ENCODE results near the gene RNF39.

RNF39 gene

DNA sequence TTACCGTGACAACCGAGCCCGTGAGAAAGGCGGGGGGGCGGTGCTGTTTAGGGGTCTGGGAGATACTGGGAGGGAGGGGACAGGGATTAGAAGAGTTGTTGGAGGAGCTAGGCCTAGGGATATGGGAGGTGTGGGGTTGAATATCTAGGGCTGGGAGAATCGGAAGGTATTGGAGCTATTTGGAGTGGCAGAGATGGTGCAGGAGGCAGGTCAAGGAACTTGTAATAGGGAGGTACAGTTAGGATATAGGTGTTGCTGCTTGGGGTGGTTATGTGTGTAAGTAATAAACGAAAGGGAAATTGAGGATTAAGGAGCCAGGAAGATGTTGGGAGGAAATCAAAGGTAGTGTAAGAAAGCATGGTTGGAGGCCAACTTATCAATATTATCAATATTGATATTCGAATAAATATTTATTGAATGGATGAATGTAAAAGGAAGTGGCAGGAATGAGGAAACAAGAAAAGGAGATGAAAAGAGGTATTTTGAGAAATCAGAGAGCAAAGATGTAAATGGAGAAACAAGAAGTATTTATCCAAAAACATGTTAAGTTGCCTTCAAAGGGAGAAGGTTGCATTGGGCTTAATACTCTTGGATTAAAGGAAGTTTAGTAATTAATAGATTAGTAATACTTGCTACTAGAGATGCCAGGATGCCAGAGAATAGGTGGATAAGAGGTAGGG lies 8.0 kb downstream of the RNF39 start:
- Histone ChIP-seq H3K9me3 (replicated peaks; ENCODE audit: low read length) (no peaks in the 10 kb centered on the region), H3K27me3 (ENCODE audit: control insufficient read depth, insufficient read depth, low read length) (peaks cover 13% of the 10 kb centered on the region), H3K36me3 (ENCODE audit: insufficient read depth, low read length) (peaks cover 23% of the 10 kb centered on the region), H3K4me3 (ENCODE audit: low read length) (peak overlapping the region; percentile 75), H3K9ac (ENCODE audit: low read depth, low read length) (peak overlapping the region; percentile 86), H3K4me2 (ENCODE audit: low read length) (peak overlapping the region; percentile 80), H3K4me1 (ENCODE audit: control insufficient read depth, insufficient read depth, low read length) (peaks cover 17% of the 10 kb centered on the region)

DNA sequence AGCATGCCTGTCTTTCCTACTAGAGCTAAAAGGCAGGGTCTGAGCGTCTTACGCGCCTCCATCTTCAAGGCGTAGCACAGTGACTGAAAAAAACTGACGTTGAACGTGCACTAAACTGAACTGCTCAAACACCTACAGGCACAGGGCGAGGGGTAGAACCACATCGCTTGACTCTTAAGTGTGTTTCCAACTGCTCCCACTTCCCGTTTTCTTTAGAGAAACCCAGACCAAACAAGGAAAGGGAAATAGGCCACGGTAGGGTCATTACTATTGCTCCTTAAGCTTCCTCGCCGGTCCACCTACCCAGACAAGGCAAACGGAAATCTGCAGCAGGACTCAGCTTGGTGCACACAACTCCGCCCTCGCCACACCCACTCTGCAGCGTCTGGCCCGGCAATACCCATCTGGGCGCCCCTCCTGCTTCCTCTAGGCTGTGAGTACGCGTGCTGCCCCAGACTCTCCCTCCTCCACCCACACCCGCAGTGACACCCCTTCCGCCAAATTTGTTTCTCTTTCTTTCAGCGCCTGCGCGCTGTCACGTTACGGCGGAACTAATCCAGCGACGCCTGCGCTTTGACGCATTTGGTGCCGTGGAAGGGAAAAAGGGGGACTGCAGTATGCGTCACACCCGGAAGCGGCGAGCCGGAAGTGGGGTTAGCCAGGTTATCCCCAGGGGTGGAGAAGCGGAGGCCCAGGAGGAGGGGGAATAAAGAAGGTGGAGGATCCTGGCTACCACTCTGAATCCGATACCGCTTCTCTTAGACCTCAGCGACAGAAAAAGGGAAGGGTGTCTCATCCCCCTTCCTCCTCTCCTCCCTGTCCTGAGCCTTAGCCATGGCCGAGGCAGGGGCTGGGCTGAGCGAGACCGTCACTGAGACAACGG lies 8.8 kb downstream of the RNF39 start, which contains the start of gene PPP1R11:
PPP1R11 (plus strand) TSS at position 622 of the 883 bp plus-strand sequence; CDS start at position 835, 213 bp downstream.
- Histone ChIP-seq H3K4me2 (ENCODE audit: low read length) (peak within 1 kb of the TSS; percentile 89), H3K9me3 (replicated peaks; ENCODE audit: low read length) (no peaks in the 10 kb centered on the region), H3K4me3 (ENCODE audit: low read length) (peak within 1 kb of the TSS; percentile 75), H3K4me1 (ENCODE audit: control insufficient read depth, insufficient read depth, low read length) (peaks cover 22% of the 10 kb centered on the region), H3K27me3 (ENCODE audit: control insufficient read depth, insufficient read depth, low read length) (peaks cover 5% of the 10 kb centered on the region), H3K36me3 (ENCODE audit: insufficient read depth, low read length) (peaks cover 23% of the 10 kb centered on the region), H3K9ac (ENCODE audit: low read depth, low read length) (peak within 1 kb of the TSS; percentile 86)

DNA sequence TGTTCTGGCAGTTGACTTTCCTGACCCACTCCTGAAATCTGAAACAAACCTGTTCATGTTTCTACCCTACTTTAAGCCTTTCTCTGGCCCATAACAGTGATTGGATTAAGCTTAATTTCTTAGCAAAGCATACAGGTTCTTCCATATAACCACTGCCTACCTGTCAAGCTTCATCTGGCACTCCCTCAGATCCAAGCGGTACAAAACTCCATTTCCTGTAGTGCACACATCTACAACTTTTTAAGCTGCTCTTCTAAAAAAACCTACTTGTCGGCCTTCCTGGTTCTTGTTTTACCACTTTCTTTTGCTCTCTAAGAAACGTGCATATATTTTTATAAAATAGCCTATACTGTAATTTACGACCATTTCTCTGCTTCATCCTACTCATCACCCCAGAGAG lies 9.5 kb downstream of the RNF39 start:
- H3K9me3 ChIP-seq (replicated peaks; ENCODE audit: low read length): no peaks in the 10 kb centered on the region
- H3K4me1 ChIP-seq (ENCODE audit: control insufficient read depth, insufficient read depth, low read length): peaks cover 22% of the 10 kb centered on the region
- H3K4me2 ChIP-seq (ENCODE audit: low read length): peak overlapping the region; percentile 89
- no peaks in the 10 kb centered on the region for H3K27me3 ChIP-seq (ENCODE audit: control insufficient read depth, insufficient read depth, low read length)
- peak overlapping the region; percentile 75 for H3K4me3 ChIP-seq (ENCODE audit: low read length)
- H3K36me3 ChIP-seq (ENCODE audit: insufficient read depth, low read length): peaks cover 23% of the 10 kb centered on the region
- H3K9ac ChIP-seq (ENCODE audit: low read depth, low read length): peak overlapping the region; percentile 75

DNA sequence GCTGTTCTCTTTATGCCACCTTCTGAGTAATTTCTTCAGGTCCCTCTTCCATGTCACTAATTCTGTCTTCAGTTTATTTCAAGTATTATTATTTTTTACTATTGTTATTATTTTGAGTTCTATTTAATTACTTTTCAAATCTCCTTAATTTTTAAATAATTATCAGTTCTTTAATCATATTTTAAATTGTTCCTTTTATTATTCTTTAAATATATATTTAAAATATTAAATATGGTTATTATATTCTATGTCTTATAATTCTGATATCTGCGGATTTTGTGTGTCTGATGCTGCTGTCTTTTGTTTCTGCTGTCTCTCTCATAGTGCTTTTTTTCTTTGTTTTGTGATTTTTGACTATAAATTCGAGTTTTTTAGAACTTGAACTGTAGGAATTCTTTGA lies 12.3 kb downstream of the RNF39 start:
- H3K4me1 ChIP-seq (ENCODE audit: control insufficient read depth, insufficient read depth, low read length): peaks cover 28% of the 10 kb centered on the region
- H3K9me3 ChIP-seq (replicated peaks; ENCODE audit: low read length): no peaks in the 10 kb centered on the region
- no peaks in the 10 kb centered on the region for H3K27me3 ChIP-seq (ENCODE audit: control insufficient read depth, insufficient read depth, low read length)
- H3K4me3 ChIP-seq (ENCODE audit: low read length): no peak overlapping the region
- H3K9ac ChIP-seq (ENCODE audit: low read depth, low read length): no peak overlapping the region
- H3K36me3 ChIP-seq (ENCODE audit: insufficient read depth, low read length): peaks cover 9% of the 10 kb centered on the region
- H3K4me2 ChIP-seq (ENCODE audit: low read length): no peak overlapping the region

DNA sequence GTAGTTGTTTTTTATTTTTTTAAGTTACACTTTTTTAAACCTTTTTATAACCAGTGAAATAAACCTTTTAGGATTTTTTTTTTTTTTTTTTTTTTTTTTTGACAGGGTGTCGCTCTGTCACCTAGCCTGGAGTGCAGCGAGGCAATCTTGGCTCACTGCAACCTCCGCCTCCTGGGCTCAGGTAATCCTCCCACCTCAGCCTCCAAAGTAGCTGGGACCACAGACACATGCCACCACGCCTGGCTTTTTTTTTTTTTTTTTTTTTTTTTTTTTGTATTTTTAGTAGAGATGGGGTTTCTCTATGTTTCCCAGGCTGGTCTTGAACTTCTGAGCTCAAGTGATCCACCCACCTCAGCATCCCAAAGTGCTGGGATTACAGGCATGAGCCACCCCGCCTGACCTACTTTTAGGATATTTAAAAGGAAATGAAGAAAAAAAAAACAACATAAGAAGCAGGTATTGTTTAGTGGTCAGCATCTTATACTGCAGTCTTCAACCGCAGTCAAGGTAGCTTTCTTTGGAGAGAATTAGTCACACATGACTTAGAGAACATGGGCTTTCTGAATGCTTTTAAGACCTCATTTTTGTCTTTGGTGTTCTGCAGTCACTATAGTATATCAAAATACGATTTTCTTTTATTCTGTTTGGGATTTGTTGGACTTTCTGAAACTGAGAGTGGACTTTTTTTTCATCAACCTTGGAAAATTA lies 12.9 kb downstream of the RNF39 start:
- no peaks in the 10 kb centered on the region for H3K27me3 ChIP-seq (ENCODE audit: control insufficient read depth, insufficient read depth, low read length)
- peak overlapping the region; percentile 93 for H3K4me2 ChIP-seq (ENCODE audit: low read length)
- peak overlapping the region; percentile 97 for H3K9ac ChIP-seq (ENCODE audit: low read depth, low read length)
- H3K36me3 ChIP-seq (ENCODE audit: insufficient read depth, low read length): peaks cover 9% of the 10 kb centered on the region
- H3K4me1 ChIP-seq (ENCODE audit: control insufficient read depth, insufficient read depth, low read length): peaks cover 23% of the 10 kb centered on the region
- peak overlapping the region; percentile 92 for H3K4me3 ChIP-seq (ENCODE audit: low read length)
- H3K9me3 ChIP-seq (replicated peaks; ENCODE audit: low read length): no peaks in the 10 kb centered on the region

DNA sequence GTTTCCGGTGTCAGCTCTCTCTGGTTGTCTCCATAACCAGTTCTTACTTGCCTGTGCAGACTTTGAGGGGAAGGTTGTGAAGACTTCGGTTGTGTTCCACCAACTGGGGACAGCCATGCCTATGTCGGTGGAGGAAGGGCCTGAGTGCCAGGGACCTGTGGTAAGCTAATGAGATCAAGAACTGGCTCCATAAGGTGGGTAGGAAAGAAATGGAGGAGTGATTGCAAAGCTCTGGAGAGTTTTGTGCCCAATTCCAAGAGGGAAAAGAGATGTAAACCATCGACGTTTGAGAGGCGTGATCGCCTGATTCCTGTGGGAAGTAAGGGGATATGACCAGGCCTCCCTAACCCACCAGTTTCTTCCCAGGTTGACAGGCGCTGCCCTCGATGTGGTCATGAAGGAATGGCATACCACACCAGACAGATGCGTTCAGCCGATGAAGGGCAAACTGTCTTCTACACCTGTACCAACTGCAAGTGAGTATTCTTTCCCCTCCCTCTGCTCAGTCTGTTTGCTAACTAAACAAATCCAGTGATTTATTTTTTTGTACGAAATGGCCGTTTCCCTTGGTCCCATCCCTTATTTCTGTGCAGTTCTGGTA lies 13.6 kb downstream of the RNF39 start:
- Histone ChIP-seq H3K27me3 (ENCODE audit: control insufficient read depth, insufficient read depth, low read length) (no peaks in the 10 kb centered on the region), H3K9me3 (replicated peaks; ENCODE audit: low read length) (no peaks in the 10 kb centered on the region), H3K36me3 (ENCODE audit: insufficient read depth, low read length) (peaks cover 13% of the 10 kb centered on the region), H3K9ac (ENCODE audit: low read depth, low read length) (peak overlapping the region; percentile 97), H3K4me2 (ENCODE audit: low read length) (peak overlapping the region; percentile 93), H3K4me1 (ENCODE audit: control insufficient read depth, insufficient read depth, low read length) (peaks cover 23% of the 10 kb centered on the region), H3K4me3 (ENCODE audit: low read length) (peak overlapping the region; percentile 92)

DNA sequence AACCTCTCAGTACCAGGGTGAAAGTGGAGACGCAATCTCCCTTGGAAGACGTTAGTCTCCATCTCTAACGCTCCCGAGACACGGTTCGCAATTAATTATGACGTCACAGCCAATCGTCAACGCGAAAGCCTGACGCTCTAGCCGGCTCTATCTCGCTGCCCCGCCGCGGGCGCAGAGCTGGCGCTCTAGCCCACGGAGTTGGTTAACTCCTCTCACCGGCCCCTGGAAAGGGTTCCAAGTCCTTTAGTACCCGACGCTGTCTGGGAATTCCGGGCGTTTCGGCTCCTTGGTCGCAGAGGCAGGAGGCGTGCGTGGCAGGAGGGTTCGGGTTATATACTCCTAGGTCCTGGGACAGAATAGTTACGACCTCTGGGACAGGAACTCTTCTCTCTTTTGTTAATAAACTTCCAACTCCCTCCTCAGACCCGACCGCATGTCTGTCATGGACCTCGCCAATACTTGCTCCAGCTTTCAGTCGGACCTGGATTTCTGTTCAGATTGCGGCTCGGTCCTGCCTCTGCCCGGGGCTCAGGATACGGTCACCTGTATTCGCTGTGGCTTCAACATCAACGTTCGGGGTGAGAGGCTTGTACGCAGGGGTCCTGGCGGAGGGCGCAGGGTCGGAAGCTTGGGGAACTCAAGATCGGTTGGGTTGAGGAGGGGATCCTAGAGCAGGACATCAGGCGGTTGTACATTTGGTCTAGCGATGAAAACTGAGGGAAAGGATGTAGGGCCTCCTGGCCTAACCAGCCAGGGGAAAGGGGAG lies 14.3 kb downstream of the RNF39 start, which contains the start of gene POLR1H:
POLR1H (plus strand) TSS at position 174 of the 766 bp plus-strand sequence; CDS start at position 434, 260 bp downstream.
- Histone ChIP-seq H3K9ac (ENCODE audit: low read depth, low read length) (peak within 1 kb of the TSS; percentile 97), H3K27me3 (ENCODE audit: control insufficient read depth, insufficient read depth, low read length) (no peaks in the 10 kb centered on the region), H3K4me3 (ENCODE audit: low read length) (peak within 1 kb of the TSS; percentile 92), H3K36me3 (ENCODE audit: insufficient read depth, low read length) (peaks cover 14% of the 10 kb centered on the region), H3K9me3 (replicated peaks; ENCODE audit: low read length) (no peaks in the 10 kb centered on the region), H3K4me1 (ENCODE audit: control insufficient read depth, insufficient read depth, low read length) (peaks cover 21% of the 10 kb centered on the region), H3K4me2 (ENCODE audit: low read length) (peak within 1 kb of the TSS; percentile 93)

DNA sequence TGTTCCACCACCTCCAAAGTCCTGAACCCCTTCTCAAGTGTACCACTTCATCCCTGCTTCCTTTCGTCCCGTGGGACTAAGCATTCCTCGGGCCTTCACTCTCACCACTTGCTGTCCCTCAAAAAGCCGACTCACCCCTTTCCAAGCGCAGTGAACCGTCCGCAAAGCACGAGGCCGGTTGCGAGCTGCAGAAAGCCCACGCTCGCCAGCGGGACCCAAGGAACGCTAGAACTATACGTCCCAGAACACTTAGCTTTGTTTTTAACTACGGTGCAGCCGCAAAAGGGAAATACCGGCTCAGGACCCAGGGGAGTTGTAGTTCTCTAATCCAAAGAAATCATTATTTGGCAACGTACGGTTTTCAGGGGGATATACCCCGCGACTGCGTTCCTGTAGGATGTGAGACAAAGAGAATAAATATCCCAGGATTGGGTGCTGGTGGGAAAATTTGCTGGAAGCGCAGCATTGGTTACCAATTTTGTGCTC lies 14.9 kb downstream of the RNF39 start:
- Histone ChIP-seq H3K36me3 (ENCODE audit: insufficient read depth, low read length) (peaks cover 14% of the 10 kb centered on the region), H3K4me3 (ENCODE audit: low read length) (peak overlapping the region; percentile 92), H3K9me3 (replicated peaks; ENCODE audit: low read length) (no peaks in the 10 kb centered on the region)

DNA sequence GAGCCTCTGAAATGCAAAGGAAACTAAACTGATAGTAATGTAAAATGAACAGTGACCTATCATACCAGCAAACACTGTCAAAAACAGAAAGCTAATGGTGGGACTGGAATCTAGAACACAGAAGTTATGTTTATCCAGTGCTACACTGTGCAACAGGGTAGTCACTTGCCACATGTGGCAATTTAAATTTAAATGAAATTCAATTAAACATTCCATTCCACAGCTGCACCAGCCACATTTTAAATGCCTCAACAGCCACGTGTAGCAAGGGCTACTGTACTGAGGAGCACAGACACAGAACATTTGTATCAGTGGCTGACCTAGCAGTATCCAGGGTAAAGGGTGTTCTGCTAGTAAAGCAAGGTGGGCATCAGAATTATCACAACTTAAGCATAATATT lies 20.1 kb downstream of the RNF39 start:
- H3K4me2 ChIP-seq (ENCODE audit: low read length): no peak overlapping the region
- no peaks in the 10 kb centered on the region for H3K9me3 ChIP-seq (replicated peaks; ENCODE audit: low read length)
- peaks cover 4% of the 10 kb centered on the region for H3K36me3 ChIP-seq (ENCODE audit: insufficient read depth, low read length)
- peaks cover 7% of the 10 kb centered on the region for H3K4me1 ChIP-seq (ENCODE audit: control insufficient read depth, insufficient read depth, low read length)
- H3K4me3 ChIP-seq (ENCODE audit: low read length): no peak overlapping the region
- no peak overlapping the region for H3K9ac ChIP-seq (ENCODE audit: low read depth, low read length)
- H3K27me3 ChIP-seq (ENCODE audit: control insufficient read depth, insufficient read depth, low read length): no peaks in the 10 kb centered on the region

More for the DNA sequence above, 14.9 kb downstream of the RNF39 start:
- Histone ChIP-seq H3K4me1 (ENCODE audit: control insufficient read depth, insufficient read depth, low read length) (peaks cover 16% of the 10 kb centered on the region), H3K4me2 (ENCODE audit: low read length) (peak overlapping the region; percentile 93), H3K27me3 (ENCODE audit: control insufficient read depth, insufficient read depth, low read length) (no peaks in the 10 kb centered on the region), H3K9ac (ENCODE audit: low read depth, low read length) (peak overlapping the region; percentile 97)

DNA sequence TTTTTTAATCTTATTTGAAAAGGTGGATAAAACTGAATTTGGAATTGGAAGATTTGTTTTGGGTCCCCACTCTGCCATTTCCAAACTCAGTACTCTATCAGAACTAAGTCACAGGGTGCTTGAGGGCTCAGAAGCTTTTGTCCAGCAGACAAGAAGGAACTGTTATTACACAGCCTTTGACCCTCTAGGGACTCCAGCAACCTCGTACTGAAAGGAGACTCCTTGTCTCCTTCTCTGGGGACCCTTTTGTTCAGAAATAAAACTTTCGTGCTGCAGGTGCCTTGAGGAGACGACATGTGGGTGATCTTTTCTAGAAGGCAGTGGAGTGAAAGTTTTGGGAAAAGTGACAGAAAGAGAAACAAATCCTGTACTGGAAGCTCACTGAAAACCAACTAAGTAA lies 21.9 kb downstream of the RNF39 start:
- no peak overlapping the region for H3K9ac ChIP-seq (ENCODE audit: low read depth, low read length)
- H3K4me2 ChIP-seq (ENCODE audit: low read length): no peak overlapping the region
- no peak overlapping the region for H3K4me3 ChIP-seq (ENCODE audit: low read length)
- H3K36me3 ChIP-seq (ENCODE audit: insufficient read depth, low read length): peaks cover 4% of the 10 kb centered on the region
- no peaks in the 10 kb centered on the region for H3K27me3 ChIP-seq (ENCODE audit: control insufficient read depth, insufficient read depth, low read length)
- no peaks in the 10 kb centered on the region for H3K9me3 ChIP-seq (replicated peaks; ENCODE audit: low read length)
- H3K4me1 ChIP-seq (ENCODE audit: control insufficient read depth, insufficient read depth, low read length): no peaks in the 10 kb centered on the region

All from skeletal muscle satellite cell (primary cell).